SW 1271 (cell line): ENCODE data around the gene FARS2.

Source experiments
- DNase-seq, 2 experiments: peaks; one replicate each; lab custom pipeline; 2025; lab: John Stamatoyannopoulos, UW

FARS2 gene

GRCh38 chr6:5378331-5378730, 117.0 kb downstream of the FARS2 start:
- no peak for DNase-seq

DNA sequence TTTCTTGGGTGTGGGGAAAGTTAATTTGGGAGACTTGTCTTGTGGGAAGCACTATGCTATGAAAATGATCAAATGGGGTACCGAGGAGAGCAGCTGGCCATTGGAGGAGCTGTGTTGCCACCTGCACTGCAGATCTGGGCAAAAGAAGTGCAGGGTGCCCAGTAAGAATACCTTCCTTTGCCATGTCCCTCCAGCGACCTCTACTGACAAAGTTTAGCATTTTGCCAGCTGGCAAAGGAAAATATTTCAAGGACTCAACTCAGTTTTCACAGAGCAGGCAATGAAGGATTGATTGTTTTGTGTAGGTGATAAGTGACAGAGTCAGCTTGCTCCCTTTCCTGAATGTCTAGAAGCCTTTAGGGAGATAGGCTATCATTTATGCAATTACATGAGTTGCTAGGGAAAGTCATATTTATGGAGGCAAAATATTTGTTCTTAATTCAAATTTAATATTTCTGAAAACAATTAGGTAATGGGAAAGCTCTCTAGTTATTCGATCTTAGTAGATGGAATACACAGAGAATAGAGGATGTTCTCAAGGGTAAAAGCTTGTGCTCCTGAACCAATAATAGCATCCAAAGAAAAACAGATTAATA, 118.4 kb downstream of the FARS2 start:
- DNase-seq = no peak

GRCh38 chr6:5383856-5384255, 122.5 kb downstream of the FARS2 start:
- no peak for DNase-seq

GRCh38 chr6:5384276-5384675, 123.0 kb downstream of the FARS2 start:
- no peak for DNase-seq

- DNase-seq = no peak
Measured at GRCh38 chr6:5388326-5388725, 127.0 kb downstream of the FARS2 start.

- no peak for DNase-seq
Measured at GRCh38 chr6:5389086-5389745, 127.9 kb downstream of the FARS2 start.

DNA sequence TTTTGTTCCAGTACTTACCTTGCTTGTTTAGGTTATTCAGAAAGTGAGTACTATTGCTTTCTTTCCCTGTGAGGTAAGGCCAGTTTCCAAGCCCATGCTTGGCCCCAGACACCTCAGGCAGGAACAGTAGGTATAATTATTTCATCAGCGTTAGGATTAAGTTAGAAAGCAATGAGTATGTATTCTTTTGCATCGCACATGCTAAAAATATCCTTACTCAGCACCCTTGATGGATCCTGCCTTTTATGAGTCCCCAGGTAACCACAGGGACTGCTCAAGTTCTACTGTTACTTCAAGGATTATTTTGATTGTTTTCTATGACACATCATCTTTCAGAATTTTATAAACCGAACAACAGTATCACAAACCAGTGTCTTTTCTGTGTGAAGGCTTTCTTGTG, 128.9 kb downstream of the FARS2 start:
- no peak for DNase-seq

GRCh38 chr6:5394280-5394679, 133.0 kb downstream of the FARS2 start:
- DNase-seq = no peak

GRCh38 chr6:5395719-5396118, 134.4 kb downstream of the FARS2 start:
- no peak for DNase-seq

- DNase-seq = peak in 1 of 2 experiments; percentile 61
Measured at GRCh38 chr6:5398530-5398929, 137.2 kb downstream of the FARS2 start.

- no peak for DNase-seq
Measured at GRCh38 chr6:5399391-5399790, 138.1 kb downstream of the FARS2 start.

DNA sequence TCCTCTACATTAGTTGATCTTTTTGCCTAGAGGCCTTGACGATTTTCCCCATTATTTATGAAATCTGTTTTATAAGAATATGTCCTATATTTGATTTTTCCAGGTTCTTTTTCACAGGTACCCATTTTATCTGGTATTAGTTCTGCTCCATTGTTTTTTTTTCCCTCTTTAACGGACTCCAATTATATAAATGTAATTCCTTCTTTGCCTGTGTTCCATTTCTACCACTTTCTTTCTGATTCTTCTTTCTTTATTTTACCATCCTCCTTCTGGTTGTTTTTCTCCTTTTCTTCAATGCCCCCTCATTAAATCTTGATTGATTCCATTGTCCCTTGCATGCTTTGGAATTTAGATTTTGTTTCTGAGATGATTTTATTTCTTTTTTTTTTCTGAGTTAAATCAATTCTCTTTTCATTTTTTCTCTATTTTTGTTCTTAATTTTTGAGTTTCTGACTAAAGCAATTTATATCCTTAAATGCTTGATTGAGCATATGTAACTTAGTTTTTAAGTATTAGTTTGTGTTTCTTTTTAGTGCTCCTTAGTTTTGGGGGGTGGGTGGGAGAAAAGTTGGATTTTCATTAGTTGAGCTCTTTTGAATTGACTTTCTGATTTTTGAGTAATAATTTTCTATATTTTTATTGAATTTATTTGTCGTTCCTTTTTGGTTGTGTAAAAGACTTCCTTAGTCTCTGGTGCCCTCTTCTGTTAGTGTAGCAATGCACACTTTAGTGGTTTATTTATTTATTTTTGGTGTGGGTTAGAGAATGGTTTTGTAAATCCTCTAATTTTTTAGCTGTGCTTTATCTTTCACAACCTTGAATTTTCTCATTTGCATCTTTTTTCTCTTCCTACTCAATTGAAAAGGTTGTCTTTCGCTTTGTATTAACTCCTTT, 140.8 kb downstream of the FARS2 start:
- peak in 1 of 2 experiments; percentile 35 for DNase-seq

DNA sequence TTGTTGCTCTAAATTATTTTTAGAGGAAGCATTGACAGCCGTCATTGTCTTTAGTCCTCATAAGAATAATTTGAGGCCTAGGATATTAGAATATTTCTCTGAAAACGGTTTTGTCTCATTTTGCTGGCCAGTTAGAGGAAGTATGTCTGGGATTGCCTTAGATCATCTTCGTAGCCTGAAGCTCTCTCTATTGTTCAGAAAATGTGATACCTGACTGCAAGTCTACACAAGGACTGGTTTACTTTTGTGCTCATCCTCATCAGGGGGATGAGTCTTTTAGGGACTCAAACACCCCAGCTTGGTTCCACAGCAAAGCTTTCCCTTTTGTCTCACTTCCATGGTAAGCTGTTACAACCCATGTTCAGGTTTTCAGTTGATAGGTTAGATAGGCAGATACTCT, 141.8 kb downstream of the FARS2 start:
- no peak for DNase-seq

GRCh38 chr6:5403609-5404008, 142.3 kb downstream of the FARS2 start:
- DNase-seq = no peak

GRCh38 chr6:5405976-5406375, 144.7 kb downstream of the FARS2 start:
- no peak for DNase-seq

DNA sequence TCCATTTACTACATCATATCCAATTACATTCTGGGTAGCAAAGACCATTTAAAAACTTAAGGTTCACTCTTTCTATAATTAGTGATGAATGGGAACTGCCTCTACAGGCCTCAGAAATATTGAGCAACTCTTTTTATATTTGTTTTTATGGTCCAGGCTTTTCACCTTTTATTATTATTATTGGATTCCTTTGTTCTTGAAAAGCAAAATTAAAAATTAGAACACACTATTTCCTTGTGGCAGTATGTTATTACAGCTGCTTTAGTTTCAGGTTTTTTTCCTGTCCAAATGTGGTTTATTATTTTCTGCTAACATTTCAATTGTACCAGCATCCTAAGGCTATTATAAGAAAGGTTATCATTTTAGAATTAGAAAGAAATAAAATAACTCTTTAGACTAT, 150.1 kb downstream of the FARS2 start:
- DNase-seq = no peak

DNA sequence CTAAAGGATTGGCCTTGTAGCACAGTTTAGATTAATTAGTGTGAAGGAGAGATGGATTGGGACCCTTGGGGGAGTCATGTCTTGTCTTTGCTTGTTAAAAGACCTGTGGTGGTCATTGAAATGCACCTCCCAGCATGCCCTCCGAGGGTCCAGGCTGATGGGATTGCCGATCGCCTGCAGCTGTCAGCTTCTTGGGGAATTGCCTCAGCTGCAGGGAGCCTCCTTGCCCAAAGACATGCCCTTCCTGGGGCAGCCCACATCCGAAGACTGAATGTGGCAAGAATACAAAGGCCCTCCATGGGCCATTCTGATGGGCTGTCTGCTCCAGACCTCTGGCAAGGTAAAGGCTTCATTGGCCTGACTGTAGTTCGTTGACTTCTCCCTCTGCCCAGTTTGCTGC, 150.7 kb downstream of the FARS2 start:
- no peak for DNase-seq

DNA sequence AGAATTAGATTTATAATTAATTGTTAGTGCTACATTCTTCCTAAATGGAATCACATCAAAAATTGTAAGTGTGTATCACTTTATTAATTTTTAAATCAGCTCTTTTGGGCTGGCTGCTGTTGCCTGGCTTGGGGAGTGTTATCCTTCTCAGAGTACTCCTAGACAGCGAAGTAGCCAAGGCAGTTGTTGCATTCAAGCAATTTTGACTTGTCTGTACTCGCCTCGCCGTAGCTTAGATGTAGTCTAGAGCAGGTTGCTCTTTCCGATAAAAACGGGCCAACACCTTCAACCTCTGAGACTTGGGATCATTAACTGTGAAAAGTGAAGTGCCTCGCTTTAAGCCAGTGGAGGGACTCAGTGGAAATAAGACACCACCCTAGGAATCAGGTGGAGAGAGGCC, 151.3 kb downstream of the FARS2 start:
- no peak for DNase-seq

DNA sequence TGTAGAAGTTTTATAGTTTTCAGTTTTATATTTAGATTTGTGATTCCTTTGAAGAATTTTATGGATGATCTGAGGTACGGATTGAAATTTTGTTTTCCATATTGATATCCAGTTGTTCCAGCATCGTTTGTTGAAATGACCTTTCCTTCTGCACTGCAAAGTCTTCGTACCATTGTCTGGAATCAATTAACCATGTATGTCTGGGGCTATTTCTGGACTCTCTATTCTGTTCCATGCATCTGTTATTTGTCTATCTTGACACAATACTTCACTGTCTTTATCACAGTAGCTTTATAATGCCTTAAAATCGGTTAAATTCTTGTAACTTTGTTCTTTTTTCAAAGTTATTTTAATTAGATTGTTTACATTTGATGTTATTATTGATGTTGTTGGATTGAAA, 154.9 kb downstream of the FARS2 start:
- no peak for DNase-seq

DNA sequence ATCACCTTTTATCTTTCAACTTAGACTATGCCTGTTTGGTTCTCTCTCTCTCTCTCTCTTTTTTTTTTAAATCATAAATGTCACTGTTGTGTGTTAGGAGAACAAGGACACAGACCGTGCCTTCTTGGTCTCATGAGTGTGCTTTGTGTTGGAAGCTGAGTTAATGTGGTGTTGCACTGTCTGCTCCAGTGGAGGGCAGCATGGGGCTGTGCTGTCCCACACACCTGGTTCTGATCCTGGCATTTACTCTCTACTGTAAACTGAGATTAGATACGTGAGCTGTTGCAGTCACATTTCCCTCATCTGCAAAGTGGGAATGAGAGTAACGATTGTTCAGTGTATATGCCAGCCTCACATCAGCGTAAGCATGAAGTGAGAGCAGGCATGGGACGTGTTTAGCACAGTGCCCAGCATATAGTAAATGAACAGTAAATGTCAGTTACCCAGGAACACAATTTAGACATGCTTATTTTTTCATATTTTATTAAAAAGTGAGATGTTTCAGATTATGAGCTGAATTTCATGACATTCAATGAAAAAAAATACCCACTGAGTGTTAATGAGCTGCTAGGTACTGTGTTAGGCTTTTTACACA, 161.1 kb downstream of the FARS2 start:
- DNase-seq = no peak

GRCh38 chr6:5423251-5423650, 161.9 kb downstream of the FARS2 start:
- DNase-seq = no peak

- no peak for DNase-seq
Measured at GRCh38 chr6:5424726-5425125, 163.4 kb downstream of the FARS2 start.

- DNase-seq = no peak
Measured at GRCh38 chr6:5425267-5425666, 164.0 kb downstream of the FARS2 start.
